LoVo (cell line): Measurements from ENCODE around the gene PTPRM.
A peak's percentile ranks its signal among the peaks of the same experiment; 100 is the strongest.
"Not testable (repeated sequence)": the region's sequence is repeated elsewhere in the genome, so short reads cannot be mapped to it uniquely, and the experiment has no call there.

Experiments
- DNase-seq: peaks from one replicate; pipeline ENCODE4 v3.0.0-alpha.2; 2016; ENCODE audit warnings: low spot score

Gene PTPRM

DNA sequence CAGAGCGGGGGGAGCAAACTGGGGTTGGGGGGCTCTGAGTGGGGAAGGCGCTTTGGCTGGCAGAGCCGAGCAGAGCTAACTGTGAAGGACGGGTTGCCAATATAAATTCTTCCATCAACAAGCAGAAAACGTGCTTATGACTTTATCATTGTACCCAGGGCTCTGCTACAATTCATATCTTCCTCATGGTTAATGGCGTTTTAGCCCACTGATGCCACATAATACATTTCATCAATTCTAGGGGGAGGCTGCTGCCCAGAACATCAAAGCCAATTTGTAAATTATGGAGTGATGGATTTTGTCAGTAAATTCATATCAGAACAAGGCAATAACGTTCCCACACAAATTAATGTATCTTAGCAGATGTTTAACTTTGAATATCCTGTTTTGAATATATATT is 866.7 kb downstream of the PTPRM start:
- DNase-seq: no peak

DNA sequence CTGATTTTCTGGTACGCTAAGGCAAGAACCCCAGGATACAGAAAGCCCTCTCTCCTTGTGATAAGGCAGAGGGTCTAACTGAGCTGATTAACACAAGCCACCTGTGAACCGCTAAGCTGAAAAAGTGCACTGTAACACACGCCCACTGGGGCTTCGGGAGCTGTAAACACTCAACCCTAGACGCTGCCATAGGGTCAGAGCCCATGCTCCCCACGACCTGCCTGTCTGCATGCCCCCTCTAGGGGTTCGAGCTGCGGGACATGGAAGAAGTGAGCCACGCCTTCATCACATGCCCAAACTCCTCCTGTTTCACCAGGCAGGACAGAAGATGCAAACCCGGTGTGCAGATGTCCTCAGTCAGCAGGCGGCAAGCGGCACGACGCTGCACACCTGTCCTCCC is 868.3 kb downstream of the PTPRM start:
- no peak for DNase-seq

DNA sequence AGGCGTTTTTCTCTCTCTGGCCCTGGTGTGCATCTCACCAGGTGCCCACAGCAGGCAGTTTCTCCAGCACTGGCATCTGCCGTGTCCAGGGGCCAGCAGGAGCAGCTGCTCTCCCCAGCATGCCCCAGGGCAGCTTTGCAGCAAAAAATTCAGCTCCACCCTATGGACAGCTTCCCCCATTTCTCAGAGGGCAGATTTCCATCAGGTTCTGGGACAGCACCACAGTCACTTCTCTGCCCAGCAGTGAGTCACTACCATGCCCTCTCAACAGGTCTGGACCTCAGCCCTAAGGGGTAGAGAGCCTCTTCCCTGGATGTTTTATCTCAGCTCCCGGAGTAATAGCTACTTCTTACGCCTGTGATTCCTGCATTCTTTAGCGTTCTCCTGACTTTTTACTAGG is 871.9 kb downstream of the PTPRM start:
- no peak for DNase-seq

DNA sequence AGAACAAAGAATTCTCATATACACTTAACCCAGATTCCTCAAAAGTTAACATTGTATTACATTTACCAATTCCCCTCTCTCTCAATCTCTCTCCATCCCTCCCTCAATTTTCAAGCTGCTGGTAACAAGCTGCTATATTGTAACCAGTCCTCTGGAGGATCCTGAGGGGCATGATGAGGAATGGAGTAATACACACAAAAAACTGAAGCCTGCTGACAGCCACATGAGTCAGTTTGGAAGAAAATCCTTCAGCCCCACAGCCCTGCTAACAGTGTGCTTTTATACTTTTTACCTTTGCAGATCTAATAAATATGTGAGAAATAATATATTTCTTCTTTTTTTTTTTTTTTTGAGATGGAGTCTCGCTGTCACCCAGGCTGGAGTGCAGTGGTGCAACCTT is 876.4 kb downstream of the PTPRM start:
- no peak for DNase-seq

DNA sequence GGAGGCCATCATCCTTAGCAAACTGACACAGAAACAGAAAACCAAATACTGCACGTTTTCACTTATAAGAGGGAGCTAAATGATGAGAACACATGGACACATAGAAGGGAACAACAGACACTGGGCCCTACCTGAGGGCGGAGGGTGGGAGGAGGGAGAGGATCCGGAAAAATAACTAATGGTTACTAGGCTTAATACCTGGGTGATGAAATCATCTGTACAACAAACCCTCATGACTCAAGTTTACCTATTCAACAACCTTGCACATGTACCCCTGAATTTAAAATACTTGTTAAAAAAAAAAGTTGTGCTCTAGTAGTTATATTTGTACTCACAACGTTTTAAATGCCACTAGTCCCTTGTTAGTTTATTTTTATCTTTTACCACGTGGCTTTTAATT is 879.8 kb downstream of the PTPRM start:
- DNase-seq: not testable (repeated sequence)

DNA sequence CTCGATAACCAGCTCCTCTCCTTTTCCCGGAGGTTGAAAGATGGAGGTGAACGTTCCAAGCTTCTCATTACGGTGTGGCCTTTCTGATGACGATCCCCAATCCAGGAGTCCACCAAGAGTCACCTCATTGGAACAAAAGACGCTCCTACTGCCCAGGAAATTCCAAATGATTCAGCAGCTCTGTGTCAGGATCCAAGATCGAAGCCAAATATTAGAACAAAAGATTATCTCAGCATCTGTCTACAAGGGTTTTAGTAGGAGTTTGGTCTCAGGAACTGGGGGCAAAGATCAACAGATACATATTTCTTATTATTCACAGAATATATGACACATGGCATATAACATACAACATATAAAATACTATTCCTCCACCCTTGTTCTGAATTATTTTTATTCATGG is 881.0 kb downstream of the PTPRM start:
- no peak for DNase-seq

DNA sequence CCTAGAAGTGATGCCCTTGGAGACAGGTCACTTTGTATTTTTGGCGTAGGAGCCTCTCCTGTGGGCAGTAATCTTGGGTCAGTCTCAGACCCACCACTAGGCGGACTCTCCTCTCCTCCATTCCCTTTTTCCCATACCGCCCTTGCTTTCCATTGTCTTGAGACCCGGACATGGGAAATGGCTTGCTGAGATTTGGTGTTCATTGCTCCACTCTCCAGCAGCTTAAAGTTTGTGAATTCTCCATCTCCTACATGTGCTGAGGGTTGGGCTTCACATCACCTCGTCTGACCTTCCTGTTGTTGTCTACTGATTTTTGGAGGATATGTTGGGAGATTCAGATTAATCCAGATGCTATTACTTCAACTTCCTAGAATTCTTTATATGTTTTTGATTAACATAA is 882.9 kb downstream of the PTPRM start:
- peak; percentile 8 for DNase-seq

DNA sequence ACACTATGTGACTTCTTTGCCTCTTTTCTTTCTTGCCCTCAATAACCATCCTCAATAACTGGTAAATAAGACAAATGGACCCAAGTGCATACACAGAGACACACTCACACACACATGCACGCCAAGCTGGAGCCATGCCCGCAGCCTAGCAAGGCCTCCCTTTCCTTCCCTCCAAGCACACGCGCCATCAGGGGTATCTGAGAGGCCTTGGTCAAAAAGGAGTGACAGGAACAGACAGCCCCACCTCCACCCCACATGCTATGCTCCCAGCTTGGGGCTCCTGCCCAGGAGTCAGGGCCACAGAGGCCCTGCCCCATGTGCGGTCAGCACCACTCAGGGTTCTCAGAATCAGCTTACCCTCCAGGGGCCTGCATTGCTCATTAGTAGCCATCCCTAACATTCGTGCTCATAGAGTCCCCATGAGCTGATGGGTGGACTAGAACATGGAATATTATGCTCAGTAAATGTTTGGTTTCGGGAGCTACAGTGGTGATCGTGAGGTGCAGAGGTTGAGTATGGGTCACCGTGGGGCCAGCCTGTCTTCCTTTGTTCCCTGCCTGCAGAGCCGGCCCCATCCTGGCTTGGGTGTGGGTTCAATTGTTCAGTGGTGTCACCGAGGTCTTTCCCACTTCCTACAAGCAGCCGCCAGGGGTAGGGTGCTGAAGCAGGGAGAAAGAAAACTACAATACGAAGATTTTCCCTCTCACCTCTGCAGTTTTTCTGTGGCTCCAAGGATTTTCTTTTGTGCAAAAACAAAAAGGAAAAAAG is 884.0 kb downstream of the PTPRM start:
- no peak for DNase-seq

DNA sequence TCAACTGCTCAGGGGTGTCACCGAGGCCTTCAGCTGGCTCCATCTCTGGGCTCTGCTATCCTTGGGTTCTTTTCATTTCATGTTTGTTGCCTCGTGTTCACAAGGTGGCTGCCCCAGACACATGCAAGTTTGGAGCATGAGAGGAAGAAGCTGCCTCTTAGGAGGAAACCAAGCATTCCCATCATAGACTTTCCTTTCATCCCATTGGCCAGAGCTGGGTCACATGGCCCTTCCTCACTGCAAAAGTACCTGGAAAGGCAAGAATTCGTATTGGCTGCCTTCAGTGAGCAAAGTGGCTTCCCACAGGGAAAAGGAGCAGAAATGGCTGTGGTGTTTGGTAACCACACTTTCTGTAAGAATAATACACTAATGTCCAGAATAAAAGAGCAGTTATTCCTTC is 886.4 kb downstream of the PTPRM start:
- DNase-seq: no peak

DNA sequence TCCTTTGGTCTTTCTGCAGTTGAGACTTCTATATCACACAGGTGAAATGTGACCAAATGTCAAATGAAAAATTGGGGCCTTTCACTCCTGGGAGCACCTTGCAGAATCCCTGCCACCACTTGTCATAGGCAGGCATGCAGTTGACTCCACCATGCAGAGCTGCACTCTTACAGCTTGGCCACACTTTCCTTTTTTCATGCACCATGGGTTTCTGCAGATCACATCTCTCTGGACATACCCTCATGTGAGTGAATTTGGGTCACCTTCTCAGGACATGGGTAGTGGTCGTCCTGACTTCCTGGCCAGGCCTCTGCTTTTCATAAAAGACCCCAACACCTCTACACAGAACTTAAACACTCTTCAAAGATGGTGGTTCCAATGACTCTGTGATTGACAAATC is 887.0 kb downstream of the PTPRM start:
- DNase-seq: no peak

DNA sequence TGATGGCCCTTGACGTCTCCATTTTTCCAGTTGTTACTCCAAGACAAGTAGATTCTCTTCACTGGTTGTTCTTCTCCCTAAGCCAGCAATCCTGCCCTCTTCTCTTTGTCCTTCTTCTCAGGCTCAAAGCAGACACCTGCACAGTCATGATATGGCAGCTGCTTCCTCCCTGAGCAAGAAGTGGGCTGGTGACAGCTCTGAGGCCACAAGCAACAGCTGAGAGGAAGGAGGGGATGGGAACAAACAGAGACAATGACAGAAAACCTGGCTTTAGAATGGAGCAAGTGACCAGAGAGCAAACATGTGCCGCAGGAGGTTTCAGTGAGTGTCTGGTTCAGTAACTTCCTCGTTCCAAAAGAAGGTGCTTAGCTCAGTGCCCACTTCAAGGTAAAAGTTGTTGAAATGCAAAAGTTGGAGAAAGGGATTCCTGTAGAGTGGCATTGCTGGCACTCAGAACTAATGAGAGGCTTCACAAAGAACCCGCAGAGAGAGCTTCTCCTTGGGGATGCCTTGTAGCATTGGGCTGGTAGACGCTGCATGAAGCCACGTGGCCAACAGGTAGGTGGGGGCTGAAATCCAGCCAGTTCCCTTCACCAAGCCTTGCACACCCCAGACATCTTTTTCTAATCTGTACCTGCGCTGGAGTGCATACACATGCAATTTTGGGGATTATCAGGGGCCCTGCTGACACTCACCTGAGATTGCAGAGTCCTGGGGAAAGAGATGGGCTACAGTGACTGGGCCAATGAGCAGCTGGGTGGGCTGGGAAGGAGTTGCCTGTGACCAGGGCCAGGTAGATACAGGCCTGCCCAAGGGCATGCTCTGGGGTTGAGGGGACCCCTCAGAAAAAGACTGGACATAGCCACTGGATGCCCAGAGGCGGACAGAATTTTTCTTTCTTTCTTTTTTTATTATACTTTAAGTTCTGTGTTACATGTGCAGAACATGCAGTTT is 888.8 kb downstream of the PTPRM start:
- DNase-seq: no peak
